ENCODE data around the gene CLSTN2. TPM values are rescaled to one million over a fixed set of nuclear protein-coding genes. Genes with fewer than 3 reads are reported as not detected.

CLSTN2 gene
- total RNA-seq, 1 experiment from 2014 or later = not detected

DNA sequence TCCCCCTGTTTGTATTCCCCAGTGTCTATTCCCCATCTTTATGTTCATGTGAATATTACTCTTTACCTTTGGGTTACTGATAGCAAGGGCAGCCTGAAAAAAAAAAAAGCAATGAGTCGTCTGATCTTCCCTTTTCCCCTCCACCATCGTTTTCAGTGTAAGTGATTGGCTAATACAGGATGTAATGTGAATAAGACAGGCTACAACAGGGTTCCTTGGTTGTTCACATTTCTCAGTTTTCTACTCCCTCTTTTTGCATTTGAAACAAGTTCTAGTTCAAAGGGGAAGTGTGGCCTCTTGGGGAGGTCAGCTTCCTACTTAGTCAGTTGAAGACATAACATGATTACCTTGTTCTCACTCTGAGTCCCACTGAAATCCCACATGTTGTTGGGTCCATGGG is 464.9 kb downstream of the CLSTN2 start:
- no peaks in the 10 kb centered on the region for H3F3A ChIP-seq (ENCODE audit: low read length, unreplicated experiment)
- no peaks in the 10 kb centered on the region for H3K4me1 ChIP-seq (ENCODE audit: insufficient read depth, low read length)
- no peaks in the 10 kb centered on the region for H3K79me2 ChIP-seq (ENCODE audit: low read length)
- H3K27ac ChIP-seq (ENCODE audit: low read length) = no peak overlapping the region
- intact Hi-C loops (cut with micrococcal nuclease) = no loop called here
- ATAC-seq (no peak), DNase-seq (no peak)
- no peaks in the 10 kb centered on the region for H3K9me3 ChIP-seq (ENCODE audit: low read length)
- no TSS peak for BruUV-seq (replicated peaks)
- no peak overlapping the region for H3K4me3 ChIP-seq (ENCODE audit: low read length)
- H3K27me3 ChIP-seq (ENCODE audit: low read length) = no peaks in the 10 kb centered on the region
- CTCF ChIA-PET = no interaction called here
- no peak overlapping the region for H3K4me2 ChIP-seq (ENCODE audit: low read length)
- H2AFZ ChIP-seq (ENCODE audit: low read length) = no peak overlapping the region
- H3K9me2 ChIP-seq (replicated peaks; ENCODE audit: low read length) = no peaks in the 10 kb centered on the region
- no peaks in the 10 kb centered on the region for H3K36me3 ChIP-seq (ENCODE audit: low read depth, low read length)
- POLR2A ChIA-PET (ENCODE audit: unreplicated experiment) = no interaction called here
- TF ChIP-seq EZH2phosphoT487 (IDR thresholded peaks at IDR 0.05; ENCODE audit: borderline replicate concordance, low read length) (no peak), EZH2 (IDR thresholded peaks at IDR 0.05; ENCODE audit: low read length, unreplicated experiment) (no peak), CTCF (conservative IDR thresholded peaks at IDR 0.05; ENCODE audit: low read depth, low read length) (no peak)
- H3K9ac ChIP-seq (ENCODE audit: low read length) = no peak overlapping the region
- H4K20me1 ChIP-seq (ENCODE audit: low read length) = no peaks in the 10 kb centered on the region

DNA sequence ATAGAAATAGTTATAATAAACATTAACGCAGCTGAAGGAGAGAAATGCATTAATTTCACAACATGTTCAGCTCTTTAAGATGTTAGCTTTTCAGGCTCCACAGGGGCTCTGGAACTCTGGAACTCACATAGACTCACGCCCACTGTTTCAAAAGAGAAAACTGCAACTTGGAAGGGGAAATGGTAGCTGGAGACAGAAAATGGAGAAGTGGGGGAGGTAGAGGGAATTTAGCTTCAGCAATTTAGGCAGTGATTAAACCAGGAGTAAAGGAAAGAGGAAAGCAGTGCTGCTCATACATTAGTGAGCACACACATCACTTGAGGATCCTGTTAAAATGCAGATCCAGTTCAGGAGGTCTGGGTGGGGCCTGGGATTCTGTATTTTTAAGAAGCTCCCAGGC is 468.1 kb downstream of the CLSTN2 start:
- BruUV-seq (replicated peaks) = no TSS peak
- no peaks in the 10 kb centered on the region for H3K36me3 ChIP-seq (ENCODE audit: low read depth, low read length)
- no peak overlapping the region for H2AFZ ChIP-seq (ENCODE audit: low read length)
- no peaks in the 10 kb centered on the region for H3K27me3 ChIP-seq (ENCODE audit: low read length)
- no peak for ATAC-seq
- intact Hi-C loops (cut with micrococcal nuclease) = no loop called here
- no peaks in the 10 kb centered on the region for H4K20me1 ChIP-seq (ENCODE audit: low read length)
- H3K79me2 ChIP-seq (ENCODE audit: low read length) = no peaks in the 10 kb centered on the region
- H3K27ac ChIP-seq (ENCODE audit: low read length) = no peak overlapping the region
- H3F3A ChIP-seq (ENCODE audit: low read length, unreplicated experiment) = no peaks in the 10 kb centered on the region
- POLR2A ChIA-PET (ENCODE audit: unreplicated experiment) = no interaction called here
- H3K9ac ChIP-seq (ENCODE audit: low read length) = no peak overlapping the region
- no peak for TF ChIP-seq EZH2phosphoT487 (IDR thresholded peaks at IDR 0.05; ENCODE audit: borderline replicate concordance, low read length)
- TF ChIP-seq EZH2 (IDR thresholded peaks at IDR 0.05; ENCODE audit: low read length, unreplicated experiment) = no peak
- no peak for TF ChIP-seq CTCF (conservative IDR thresholded peaks at IDR 0.05; ENCODE audit: low read depth, low read length)
- no peak for DNase-seq
- CTCF ChIA-PET = no interaction called here
- H3K9me3 ChIP-seq (ENCODE audit: low read length) = no peaks in the 10 kb centered on the region
- no peak overlapping the region for H3K4me3 ChIP-seq (ENCODE audit: low read length)
- H3K9me2 ChIP-seq (replicated peaks; ENCODE audit: low read length) = no peaks in the 10 kb centered on the region
- H3K4me2 ChIP-seq (ENCODE audit: low read length) = no peak overlapping the region
- H3K4me1 ChIP-seq (ENCODE audit: insufficient read depth, low read length) = no peaks in the 10 kb centered on the region

DNA sequence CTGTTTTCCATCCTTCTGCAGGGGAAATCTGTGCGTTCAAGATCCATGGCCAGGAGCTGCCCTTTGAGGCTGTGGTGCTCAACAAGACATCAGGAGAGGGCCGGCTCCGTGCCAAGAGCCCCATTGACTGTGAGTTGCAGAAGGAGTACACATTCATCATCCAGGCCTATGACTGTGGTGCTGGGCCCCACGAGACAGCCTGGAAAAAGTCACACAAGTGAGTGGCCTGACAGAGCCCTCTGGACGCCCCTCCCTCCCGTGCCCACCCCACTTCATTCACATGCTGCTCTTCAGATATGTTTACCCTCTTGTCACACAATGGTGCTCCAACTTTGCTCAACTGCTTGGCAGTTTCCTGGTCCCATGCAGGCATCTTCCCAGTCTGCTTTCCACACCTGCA is 468.6 kb downstream of the CLSTN2 start:
- Histone ChIP-seq H3K9me3 (ENCODE audit: low read length) (no peaks in the 10 kb centered on the region), H3K4me2 (ENCODE audit: low read length) (no peak overlapping the region), H3K27ac (ENCODE audit: low read length) (no peak overlapping the region), H3K4me1 (ENCODE audit: insufficient read depth, low read length) (no peaks in the 10 kb centered on the region), H3K27me3 (ENCODE audit: low read length) (no peaks in the 10 kb centered on the region), H3K9ac (ENCODE audit: low read length) (no peak overlapping the region), H2AFZ (ENCODE audit: low read length) (no peak overlapping the region), H3F3A (ENCODE audit: low read length, unreplicated experiment) (no peaks in the 10 kb centered on the region), H3K4me3 (ENCODE audit: low read length) (no peak overlapping the region), H3K79me2 (ENCODE audit: low read length) (no peaks in the 10 kb centered on the region), H3K9me2 (replicated peaks; ENCODE audit: low read length) (no peaks in the 10 kb centered on the region), H4K20me1 (ENCODE audit: low read length) (no peaks in the 10 kb centered on the region), H3K36me3 (ENCODE audit: low read depth, low read length) (no peaks in the 10 kb centered on the region)
- POLR2A ChIA-PET (ENCODE audit: unreplicated experiment) = no interaction called here
- DNase-seq (no peak), ATAC-seq (no peak)
- intact Hi-C loops (cut with micrococcal nuclease) = no loop called here
- no TSS peak for BruUV-seq (replicated peaks)
- TF ChIP-seq CTCF (conservative IDR thresholded peaks at IDR 0.05; ENCODE audit: low read depth, low read length) = no peak
- no peak for TF ChIP-seq EZH2 (IDR thresholded peaks at IDR 0.05; ENCODE audit: low read length, unreplicated experiment)
- no peak for TF ChIP-seq EZH2phosphoT487 (IDR thresholded peaks at IDR 0.05; ENCODE audit: borderline replicate concordance, low read length)
- CTCF ChIA-PET = no interaction called here

Data from PC-3 (cell line).